Stomach smooth muscle (tissue), 2 donors: ENCODE results near the gene DNAJB8.
A peak's percentile ranks its signal among the peaks of the same experiment; 100 is the strongest.

Experiments used
- H3K27ac ChIP-seq: one replicate; pipeline ENCODE4 v1.7.0; 2013; ENCODE audit warnings: mild to moderate bottlenecking, low read length, inconsistent platforms
- H3K27me3 ChIP-seq, 2 donors: one replicate each; pipeline ENCODE4 v1.7.0; 2013; ENCODE audit warnings: low read length in 2 of 2; ENCODE audit not compliant: insufficient read depth in 2 of 2, control insufficient read depth in 1 of 2
- H3K36me3 ChIP-seq, 2 donors: one replicate each; pipeline ENCODE4 v1.7.0; 2013; ENCODE audit warnings: low read length in 2 of 2; ENCODE audit not compliant: control insufficient read depth in 2 of 2, insufficient read depth in 2 of 2
- H3K4me1 ChIP-seq: one replicate; pipeline ENCODE4 v1.7.0; 2013; ENCODE audit warnings: low read length; ENCODE audit not compliant: control insufficient read depth, insufficient read depth
- H3K4me3 ChIP-seq, 2 donors: one replicate each; pipeline ENCODE4 v1.7.0; 2013; ENCODE audit warnings: low read length in 2 of 2
- H3K9ac ChIP-seq, 2 donors: one replicate each; pipeline ENCODE4 v1.7.0; 2013; ENCODE audit warnings: low read length in 2 of 2, mild to moderate bottlenecking in 1 of 2
- H3K9me3 ChIP-seq, 2 donors: one replicate each; pipeline ENCODE4 v1.7.0; 2013; ENCODE audit warnings: low read length in 2 of 2; ENCODE audit not compliant: control insufficient read depth in 2 of 2
- donor health status: healthy.
- donor health status: Pancreatic carcinoma.

Gene DNAJB8

GRCh38 chr3:128488636-128488990 lies 21.9 kb upstream of the DNAJB8 start:
- H3K9me3 ChIP-seq, result no peaks in the 10 kb centered on the region
- peaks cover 73 to 100% of the 10 kb centered on the region in 2 donors for H3K27me3 ChIP-seq
- H3K36me3 ChIP-seq, result no peaks in the 10 kb centered on the region
- H3K9ac ChIP-seq, result no peak overlapping the region
- H3K4me3 ChIP-seq, result peak overlapping the region; percentile 53 to 77
- peak overlapping the region; percentile 37 for H3K27ac ChIP-seq
- peaks cover 62% of the 10 kb centered on the region for H3K4me1 ChIP-seq

- H3K4me1 ChIP-seq, result peaks cover 62% of the 10 kb centered on the region
- peak overlapping the region; percentile 31 to 77 for H3K4me3 ChIP-seq
- H3K27me3 ChIP-seq, result peaks cover 71 to 100% of the 10 kb centered on the region in 2 donors
- no peaks in the 10 kb centered on the region for H3K36me3 ChIP-seq
- no peak overlapping the region for H3K9ac ChIP-seq
- no peaks in the 10 kb centered on the region for H3K9me3 ChIP-seq
- H3K27ac ChIP-seq, result peak overlapping the region; percentile 46
Measured at GRCh38 chr3:128487813-128488635, 21.3 kb upstream of the DNAJB8 start.

DNA sequence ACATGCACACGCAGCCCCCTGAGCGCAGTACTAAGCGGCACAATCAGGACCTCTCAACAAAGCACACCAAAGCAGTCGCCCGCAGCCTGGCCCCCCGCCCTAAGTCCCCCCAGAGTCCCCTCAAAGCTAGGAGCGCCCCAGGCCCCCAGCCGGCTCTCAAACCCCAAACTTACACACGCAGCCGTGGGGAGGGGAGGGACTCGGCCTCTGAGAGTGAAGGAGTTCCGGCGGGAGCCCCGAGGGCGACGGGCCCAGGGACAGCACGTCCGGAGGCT lies 20.8 kb upstream of the DNAJB8 start:
- no peak overlapping the region for H3K9ac ChIP-seq
- H3K4me1 ChIP-seq, result peaks cover 59% of the 10 kb centered on the region
- H3K27ac ChIP-seq, result no peak overlapping the region

GRCh38 chr3:128486681-128487537 lies 20.2 kb upstream of the DNAJB8 start:
- H3K27me3 ChIP-seq, result peaks cover 72 to 100% of the 10 kb centered on the region in 2 donors
- H3K4me1 ChIP-seq, result peaks cover 54% of the 10 kb centered on the region
- no peaks in the 10 kb centered on the region for H3K9me3 ChIP-seq
- H3K4me3 ChIP-seq, result peak overlapping the region; percentile 66 to 77
- no peak overlapping the region for H3K27ac ChIP-seq
- H3K9ac ChIP-seq, result peak overlapping the region in 1 of 2 donors; percentile 9
- H3K36me3 ChIP-seq, result no peaks in the 10 kb centered on the region

More for the DNA sequence above, 20.8 kb upstream of the DNAJB8 start:
- peak overlapping the region; percentile 66 to 77 for H3K4me3 ChIP-seq
- H3K36me3 ChIP-seq, result no peaks in the 10 kb centered on the region
- H3K9me3 ChIP-seq, result no peaks in the 10 kb centered on the region
- H3K27me3 ChIP-seq, result peaks cover 71 to 100% of the 10 kb centered on the region in 2 donors

DNA sequence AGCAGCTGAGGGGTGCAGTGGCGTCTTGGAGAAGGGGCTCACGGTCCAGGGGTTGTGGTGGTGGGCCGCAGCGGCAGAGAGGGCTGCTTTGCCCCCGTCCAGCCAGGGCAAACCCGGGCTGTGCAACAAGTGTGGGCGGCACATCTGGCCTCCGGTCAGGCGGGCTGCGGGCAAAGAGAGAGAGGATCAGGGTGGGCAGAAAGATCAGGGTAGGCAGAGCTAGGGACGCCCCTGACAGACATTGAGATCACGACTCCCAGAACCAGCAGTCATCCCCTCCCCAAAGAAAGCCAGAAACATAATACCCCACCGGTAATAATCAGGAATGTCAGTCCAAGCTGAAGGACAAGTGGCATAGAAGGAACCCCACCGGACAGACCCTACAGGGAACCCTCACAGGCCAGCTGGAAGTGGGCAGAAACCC lies 19.5 kb upstream of the DNAJB8 start:
- Histone ChIP-seq H3K9ac (no peak overlapping the region), H3K27ac (no peak overlapping the region)

DNA sequence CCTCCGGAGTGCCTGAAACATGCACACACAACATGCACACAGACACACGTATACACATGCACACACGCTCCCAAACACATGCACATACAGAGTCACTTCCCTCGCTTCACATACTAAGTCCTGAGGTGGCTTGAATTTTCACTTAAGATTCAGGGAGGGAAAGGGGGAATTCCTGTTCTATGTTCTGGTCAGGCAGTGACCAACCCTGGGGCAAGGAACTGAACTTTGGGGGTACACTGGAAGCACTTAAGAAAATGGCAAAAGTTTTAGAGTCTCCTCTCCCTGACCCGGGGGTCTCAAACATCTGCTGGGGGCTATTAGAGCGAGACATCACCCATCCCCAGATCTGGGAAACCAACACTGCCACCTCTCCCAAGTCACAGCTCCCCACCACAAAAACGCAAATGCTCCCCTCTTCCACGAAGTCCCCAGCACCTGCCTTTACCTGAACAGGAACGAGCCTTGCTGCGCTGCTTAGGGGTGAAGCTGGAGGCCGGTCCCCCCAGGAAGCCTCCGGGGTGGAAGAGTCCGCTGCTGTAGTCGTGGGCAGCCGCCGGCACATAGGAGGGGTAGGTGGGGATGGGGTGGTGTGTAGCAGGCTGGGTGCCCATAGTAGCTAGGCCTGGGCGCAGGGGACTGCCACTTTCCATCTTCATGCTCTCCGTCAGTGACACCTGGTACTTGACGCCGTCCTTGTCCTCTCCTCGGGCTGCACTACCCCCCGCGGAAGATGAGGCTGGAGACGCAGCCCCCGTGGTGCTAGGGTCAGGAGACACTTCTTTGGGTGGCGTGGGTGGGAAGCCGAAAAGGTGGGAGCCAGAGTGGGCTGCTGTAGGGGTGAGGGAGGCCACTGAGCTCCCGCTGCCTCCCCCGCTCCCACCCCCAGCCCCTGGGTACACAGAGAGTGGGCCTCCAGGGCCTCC lies 18.9 kb upstream of the DNAJB8 start:
- Histone ChIP-seq H3K9me3 (no peaks in the 10 kb centered on the region), H3K9ac (no peak overlapping the region), H3K4me1 (peaks cover 46% of the 10 kb centered on the region), H3K27me3 (peaks cover 69 to 100% of the 10 kb centered on the region in 2 donors), H3K4me3 (peak overlapping the region in 1 of 2 donors; percentile 77), H3K27ac (no peak overlapping the region), H3K36me3 (no peaks in the 10 kb centered on the region)

More for the DNA sequence above, 19.5 kb upstream of the DNAJB8 start:
- Histone ChIP-seq H3K4me3 (peak overlapping the region; percentile 66 to 77), H3K4me1 (peaks cover 48% of the 10 kb centered on the region), H3K27me3 (peaks cover 70 to 100% of the 10 kb centered on the region in 2 donors), H3K9me3 (no peaks in the 10 kb centered on the region), H3K36me3 (no peaks in the 10 kb centered on the region)

DNA sequence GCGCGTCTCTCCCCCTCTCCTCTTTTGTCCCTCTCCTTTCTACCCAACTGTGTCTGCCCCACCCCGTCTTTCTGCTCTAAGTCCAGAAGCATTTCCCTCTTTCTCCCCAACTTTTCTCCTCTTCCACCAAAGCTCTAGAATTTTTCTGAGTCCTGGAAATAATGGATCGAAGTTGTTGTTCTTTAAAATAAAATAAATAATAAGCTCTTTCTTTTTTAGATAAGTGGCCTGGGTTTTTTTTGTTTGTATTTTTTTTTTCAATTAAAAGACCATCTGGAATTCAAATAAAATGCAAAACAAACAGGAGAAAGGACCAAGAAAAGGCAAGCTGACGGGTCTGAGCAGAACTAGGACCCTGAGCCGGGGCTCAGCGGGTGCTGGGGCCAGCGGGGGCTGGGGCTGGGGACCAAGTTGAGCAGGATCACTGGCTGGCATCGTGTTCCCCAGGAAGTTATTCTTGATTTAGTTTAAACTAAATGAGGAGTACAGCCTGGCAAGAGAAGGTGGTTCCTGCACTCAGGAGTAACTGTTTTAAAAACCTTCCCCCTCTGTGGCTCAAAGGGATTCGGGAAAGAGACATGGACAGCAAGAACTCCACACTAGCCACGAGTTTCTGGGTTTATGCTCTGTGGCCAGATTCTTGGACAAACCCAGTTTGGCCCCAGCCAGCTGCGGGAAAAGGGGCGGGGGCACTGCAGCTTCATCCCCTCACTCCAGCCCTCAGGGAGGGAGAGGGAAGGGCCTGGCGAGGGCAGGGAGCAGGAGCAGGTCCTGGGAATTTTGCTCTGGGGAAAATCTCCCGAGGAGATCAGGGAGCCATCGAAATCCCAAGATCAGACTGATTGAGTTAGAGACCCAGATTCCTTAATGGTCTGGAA lies 18.0 kb upstream of the DNAJB8 start:
- Histone ChIP-seq H3K27ac (no peak overlapping the region), H3K4me1 (peaks cover 37% of the 10 kb centered on the region), H3K9me3 (no peaks in the 10 kb centered on the region), H3K36me3 (no peaks in the 10 kb centered on the region), H3K27me3 (peaks cover 65 to 92% of the 10 kb centered on the region in 2 donors), H3K9ac (no peak overlapping the region), H3K4me3 (no peak overlapping the region)

DNA sequence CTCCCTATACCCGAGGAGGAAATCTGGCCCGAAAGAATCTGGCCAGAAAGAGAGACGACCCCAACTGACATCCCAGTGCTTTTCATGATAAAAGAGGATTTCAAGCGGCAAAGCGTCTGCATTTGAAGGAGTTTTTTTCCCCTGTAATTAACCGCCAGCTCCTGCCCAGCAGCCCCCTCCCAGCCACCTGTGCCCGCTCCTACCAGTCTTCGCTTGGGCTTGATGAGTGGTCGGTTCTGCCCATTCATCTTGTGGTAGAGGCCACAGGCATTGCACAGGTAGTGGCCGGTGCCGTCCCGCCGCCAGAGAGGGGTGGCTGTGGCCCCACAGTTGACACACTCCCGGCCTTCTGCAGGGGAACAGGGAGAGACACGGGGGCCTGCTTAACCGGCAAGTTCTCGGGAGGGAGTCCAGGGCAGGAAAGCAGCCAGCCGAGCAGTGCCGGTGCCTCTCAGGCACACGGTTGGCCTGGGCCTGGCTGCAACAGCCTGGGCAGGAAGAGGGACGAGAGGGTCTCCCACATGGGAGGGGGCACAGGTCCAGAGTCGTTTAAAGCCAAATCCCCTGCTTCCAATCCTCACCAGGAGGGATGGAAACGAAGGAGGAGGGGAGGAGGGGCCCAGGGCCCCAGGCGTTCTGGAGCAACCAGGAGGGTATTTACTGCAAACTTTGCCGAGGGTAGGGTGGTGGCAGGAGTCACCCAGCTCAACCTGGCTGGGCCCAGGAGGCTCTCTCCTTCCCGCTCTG lies 17.1 kb upstream of the DNAJB8 start:
- peak overlapping the region in 1 of 2 donors; percentile 8 for H3K4me3 ChIP-seq
- H3K27me3 ChIP-seq, result peaks cover 66 to 91% of the 10 kb centered on the region in 2 donors

More for the DNA sequence above, 17.1 kb upstream of the DNAJB8 start:
- H3K9me3 ChIP-seq, result no peaks in the 10 kb centered on the region
- H3K36me3 ChIP-seq, result no peaks in the 10 kb centered on the region
- no peak overlapping the region for H3K9ac ChIP-seq
- peaks cover 28% of the 10 kb centered on the region for H3K4me1 ChIP-seq
- no peak overlapping the region for H3K27ac ChIP-seq
